HG03039 (cell line): ENCODE measurements around the gene CRIP1.

ENCODE experiments used
- ATAC-seq: cut with Tn5 transposase; IDR thresholded peaks from one replicate; pipeline ENCODE4 v1.9.1; 2021; ENCODE audit warnings: mild to moderate bottlenecking, moderate library complexity; ENCODE audit not compliant: unreplicated experiment

CRIP1 gene

DNA sequence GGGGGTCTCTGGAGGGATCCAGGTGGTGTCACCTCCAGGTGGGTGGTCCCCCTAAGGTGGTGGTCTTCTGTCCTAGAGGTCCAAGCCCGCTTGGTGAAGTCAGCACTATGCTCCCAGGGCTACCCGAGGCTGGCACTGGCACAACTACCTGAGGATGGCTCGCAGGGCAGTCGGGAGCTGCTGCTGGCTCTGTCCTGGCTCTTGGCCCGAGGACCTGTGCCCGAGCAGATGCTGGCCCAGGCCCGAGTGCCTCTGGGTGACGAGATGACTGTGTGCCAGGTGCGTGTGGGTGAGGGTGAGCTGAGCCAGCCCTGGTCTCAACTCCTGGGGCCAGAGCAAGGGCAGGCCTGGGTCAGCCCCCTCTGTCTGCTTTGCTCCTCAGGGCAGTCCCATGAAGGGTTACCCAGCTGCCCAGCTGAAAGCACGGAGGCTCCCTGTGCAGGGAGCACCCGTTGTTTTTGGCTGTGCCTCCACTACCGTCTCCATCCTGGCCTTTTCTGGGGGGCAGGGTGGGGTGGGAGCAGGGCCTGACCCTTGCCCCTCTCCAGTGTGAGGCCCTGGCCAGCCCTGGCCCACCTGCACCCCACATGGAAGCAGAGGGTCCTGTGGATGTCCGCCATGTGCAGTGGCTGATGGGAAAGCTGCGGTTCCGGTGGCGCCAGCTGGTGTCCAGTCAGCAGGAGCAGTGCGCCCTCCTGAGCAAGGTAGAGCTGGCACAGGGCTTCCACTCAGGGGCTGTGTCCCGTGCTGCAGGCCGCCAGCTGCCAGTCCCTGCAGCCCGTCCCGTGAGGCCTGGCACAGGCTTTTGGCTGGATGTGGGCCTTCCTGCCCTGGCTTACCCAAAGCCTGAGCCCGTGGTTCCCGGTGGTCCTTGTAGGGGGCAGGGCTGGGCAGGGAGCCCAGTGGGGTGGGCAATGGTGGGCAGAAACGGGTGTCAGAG, 5.6 kb downstream of the CRIP1 start:
- no peak for ATAC-seq

DNA sequence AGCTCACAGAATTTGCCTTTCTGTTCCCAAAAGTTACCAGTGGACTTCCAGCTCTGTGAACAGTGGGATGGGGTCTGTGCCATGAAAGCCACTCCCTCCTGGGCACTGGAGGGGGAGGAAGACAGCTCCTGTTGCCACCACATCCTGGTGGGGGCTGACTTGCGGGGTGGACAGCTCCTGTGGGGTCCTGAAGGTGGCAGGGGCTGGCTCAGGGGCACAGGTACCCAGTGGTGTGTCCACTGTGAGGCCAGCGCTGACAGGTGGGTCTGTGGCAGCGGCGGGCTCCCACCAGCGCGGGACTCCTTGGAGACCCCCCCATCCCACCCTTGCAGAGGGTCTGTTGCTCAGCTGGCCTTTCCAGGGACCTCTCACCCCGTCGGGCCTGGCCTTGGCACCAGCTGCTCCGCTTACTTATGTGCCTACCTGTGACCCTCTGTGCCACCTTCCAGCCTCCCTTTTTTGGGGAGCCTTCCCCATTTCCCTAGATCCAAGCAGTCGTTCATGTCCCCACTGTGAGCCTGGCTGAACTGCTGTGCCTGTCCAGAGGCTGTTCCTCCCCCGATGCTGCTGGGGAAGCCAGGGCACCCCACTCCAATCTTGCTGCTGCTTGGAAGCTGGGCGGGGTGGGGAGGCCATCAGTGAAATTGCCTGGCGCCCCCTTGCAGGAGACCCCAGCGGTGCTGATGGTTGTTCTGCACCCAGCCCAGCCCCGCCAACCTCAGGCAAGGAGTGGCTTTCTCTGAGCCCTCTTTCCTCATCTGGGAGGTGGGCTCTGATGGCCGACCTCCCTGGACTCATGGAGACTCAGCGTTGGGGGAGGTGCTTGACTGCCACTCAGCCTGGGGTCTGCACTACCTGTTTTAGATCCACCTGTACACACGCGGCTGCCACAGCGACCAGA, 6.5 kb downstream of the CRIP1 start:
- no peak for ATAC-seq

DNA sequence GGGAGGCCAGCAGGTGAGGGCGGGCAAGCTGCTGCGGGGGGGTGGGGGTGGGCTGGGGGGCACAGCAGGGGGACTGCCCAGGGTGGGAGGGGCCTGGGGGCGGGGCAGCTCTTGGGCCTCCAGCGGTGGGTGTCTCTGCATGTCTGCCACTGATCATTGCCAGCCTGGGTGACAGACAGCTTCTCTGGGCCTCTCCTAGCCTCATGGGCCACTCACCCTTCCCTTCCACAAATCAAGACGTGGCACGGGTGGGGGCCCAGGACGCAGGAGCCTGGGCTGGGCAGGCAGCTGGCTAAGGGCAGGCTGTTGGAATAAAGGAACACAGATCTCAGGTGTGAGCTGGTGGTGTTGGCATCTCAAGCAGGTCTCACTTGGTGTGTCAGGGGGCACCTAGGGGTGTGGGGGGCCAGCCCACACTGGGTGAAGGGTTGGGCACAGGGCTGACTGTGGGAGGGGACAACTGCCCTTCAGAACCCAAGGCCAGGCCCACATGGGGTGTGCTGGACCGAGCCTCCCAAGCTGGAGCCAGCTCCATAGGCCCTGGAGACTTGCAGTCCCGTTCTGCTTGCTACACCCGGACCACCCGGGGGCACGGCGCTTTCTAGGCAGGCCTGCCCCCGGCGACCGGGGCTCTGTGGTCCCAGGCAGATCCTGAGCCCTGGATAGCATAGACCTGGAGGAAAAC, 7.4 kb downstream of the CRIP1 start:
- no peak for ATAC-seq

DNA sequence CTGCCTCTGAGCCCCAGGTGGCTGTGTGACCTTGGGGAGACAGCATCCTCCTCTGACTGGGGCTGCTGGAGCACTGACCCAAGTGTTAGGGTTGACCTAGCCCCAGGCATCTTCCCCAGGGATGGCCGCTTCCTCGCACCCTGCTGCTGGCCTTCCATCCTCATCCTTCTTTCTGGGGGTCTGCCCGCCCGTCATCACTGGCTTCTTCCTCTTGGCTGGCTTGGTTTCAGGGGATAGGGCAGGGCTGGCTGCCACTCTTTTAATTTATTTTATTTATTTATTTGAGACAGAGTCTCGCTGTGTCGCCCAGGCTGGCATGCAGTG, 7.9 kb downstream of the CRIP1 start:
- ATAC-seq: no peak

DNA sequence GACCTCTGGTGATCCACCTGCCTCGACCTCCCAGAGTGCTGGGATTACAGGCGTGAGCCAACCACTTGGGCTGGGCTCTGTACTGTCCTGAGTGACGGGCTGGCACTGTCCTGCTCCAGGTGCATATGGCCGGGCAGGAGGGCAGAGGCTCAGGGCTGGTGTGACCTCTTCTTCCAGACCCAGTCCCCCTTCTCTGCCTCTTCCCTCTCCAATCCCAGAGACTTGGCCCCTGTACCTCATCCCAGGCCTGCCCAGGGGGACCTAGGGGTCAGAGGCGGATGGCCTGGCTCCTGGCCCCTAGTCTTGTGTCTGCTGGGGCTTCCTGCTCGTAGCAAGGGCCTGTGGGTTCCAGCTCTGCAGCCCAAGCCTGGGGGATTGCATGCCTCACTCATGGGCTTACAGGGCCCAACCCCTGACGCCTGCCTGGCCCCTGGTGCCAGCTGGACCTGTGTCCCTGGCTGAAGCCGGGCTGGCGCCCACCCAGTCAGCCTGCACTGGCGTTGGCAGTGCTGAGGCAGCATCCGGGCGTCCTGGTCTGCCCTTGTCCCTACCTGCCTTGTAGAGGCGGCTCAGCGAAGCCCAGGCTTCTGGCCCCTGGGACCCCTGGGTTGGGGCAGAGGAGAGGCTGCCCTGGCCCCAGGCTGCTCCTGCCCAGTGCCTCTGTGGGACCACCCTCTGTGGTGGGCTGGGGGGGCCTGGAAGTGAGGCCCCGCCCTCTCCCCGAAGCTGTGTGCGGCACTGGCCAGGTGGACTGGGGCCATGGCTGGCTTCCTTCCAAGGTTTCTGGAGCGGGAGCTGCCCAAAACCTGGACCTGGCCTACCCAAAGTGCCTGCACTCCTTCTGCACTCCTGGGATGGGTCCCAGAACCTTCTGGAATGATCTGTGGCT, 8.7 kb downstream of the CRIP1 start:
- no peak for ATAC-seq

DNA sequence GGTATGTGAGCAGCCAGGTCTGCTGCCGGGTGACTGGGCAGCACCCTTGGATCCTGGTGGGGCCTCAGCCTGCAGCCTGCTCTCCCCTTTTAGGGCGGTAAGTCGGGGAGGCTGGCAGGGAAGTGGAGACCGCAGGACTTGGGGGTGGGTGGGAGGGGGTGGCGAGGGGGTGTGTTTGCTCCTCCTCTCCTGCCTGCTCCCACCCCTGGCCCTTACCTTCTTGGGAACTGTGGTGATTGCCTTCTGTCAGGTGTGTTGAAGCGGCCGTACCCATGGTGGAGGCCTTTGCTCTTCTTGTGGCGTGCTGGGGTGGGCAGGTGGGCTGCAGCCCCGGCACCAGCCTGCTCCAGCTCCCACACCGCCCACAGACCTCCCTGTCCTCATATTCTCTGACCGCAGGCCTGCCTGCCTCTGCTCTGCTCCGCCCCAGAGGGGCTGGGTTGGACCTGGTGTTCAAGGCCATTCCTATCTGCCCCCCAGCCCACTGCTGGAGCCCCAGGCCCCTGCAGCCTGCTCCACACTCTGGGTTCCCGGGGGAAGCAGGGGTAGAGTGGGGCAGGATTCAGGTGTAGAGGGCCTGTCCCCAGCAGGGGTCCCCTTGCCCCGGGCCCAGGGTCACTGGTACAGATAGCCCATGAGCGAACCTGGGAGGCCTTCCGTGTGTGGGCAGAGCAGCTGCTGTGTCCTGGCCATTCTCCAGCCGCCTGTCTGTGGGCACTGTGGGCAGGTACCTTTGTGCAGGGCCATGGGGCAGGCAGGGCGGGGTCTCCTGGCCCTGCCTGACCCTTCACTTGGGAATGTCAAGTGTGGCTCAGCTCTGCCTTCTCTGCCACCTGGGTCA, 9.5 kb downstream of the CRIP1 start:
- no peak for ATAC-seq

- ATAC-seq: no peak
Observed at GRCh38 chr14:105496831-105497591, 10.3 kb downstream of the CRIP1 start.

- ATAC-seq: no peak
Observed at GRCh38 chr14:105497671-105498429, 11.2 kb downstream of the CRIP1 start.

DNA sequence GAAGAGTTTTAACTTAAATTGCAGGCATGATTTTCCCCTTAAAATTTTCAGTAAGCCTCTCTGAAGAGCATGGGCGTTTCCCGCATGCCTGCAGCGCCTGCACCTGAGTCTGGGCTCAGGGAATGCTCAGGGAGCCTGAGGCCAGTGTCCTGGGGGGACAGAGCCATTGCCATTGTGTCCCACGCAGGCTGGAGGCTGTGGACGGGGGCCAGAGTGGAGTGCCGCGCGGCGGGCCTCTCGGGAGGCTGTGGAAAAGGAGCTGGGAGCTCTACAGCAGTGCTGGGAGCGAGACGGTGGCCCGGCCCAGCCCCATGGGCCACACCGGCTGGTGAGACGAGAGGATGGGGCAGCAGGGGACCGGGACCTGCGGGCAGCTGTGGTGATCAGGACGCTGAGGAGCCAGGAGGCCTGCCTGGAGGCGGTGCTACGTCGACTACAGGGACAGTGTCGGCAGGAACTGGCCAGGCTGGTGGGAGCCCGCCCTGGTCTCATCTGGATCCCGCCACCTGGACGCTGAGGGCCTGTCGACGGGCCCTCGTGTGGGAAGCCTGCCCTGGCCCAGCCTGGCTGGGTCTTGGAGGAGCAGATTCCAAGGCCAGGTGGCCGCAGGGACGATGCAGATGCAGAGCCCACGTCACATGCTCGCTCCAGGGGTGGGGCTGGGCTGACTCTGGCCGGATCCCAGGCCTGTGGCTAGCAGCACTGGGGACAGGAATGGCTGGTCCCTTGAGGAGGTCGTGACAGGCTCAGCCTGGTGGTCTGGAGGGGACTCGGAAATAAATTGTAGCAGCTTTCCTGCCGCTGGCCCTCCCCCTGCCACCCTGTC, 12.0 kb downstream of the CRIP1 start:
- no peak for ATAC-seq

DNA sequence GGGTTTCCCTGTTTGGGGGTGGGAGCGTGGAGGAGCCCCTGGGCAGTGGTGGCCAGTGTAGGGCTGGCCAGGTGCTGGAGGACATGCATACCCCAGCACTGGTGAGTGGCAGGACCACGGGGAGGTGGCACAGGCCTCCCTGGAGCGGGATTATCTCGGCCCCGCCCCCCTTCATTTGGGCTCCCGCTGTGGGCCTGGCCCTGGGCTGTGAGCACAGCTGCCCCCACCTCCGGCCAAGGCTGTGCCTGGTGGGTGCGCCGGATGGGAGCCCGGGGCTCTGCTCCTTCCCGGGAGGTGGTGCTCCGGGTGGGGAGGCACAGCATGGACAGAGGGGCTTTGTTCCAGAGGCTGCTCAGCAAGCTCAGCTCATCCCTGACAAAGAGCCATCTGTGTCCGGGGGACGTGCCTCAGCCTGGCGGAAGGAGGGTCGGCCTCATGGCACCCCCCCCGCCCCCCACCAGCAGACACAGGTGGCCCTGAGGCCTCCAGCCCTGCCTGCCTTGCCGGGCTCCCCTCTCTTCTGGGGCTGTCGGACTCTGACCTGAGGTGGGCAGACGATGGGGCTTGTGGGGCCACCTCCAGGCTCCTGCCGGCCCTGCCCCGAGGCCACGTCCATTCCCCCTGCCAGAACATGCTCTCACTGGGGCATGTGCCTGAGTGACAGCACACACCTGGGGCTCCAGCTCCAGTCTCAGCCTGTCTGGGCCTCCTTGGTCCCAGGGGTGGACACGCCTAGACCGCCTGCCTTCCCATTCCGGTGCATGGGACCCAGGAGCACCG, 12.8 kb downstream of the CRIP1 start:
- no peak for ATAC-seq

- no peak for ATAC-seq
Observed at GRCh38 chr14:105500036-105500725, 13.5 kb downstream of the CRIP1 start.

GRCh38 chr14:105500726-105501101, 14.0 kb downstream of the CRIP1 start:
- no peak for ATAC-seq

DNA sequence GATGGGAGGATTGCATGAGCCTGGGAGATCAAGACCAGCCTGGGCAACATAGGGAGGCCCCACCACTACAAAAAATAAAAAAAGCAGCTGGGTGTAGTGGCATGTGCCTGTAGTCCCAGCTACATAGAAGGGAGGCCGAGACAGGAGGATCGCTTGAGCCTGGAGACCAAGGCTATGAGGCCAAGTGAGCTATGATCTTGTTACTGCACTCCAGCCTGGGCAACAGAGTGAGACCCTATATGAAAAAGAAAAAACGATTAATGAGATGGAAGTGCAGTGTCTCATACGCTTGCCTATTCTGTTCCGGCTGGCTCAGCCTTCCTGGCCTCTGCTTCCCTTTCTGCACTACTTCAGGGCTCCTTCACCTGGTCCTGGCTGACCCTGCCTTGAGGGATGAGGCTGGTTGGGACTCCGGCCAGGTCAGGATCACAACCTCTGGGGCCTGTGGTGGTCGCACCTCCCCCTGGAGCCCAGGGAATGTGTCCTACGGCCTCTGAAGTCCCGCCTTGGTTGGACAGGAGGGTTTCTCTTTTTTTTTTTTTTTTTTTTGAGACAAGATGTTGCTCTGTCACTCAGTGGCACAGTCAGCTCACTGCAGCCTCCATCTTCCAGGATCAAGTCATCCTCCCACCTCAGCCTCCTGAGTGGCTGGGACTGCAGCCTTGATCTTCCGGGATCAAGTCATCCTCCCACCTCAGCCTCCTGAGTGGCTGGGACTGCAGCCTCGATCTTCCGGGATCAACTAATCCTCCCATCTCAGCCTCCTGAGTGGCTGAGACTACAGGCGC, 15.0 kb downstream of the CRIP1 start:
- ATAC-seq: no peak

- ATAC-seq: no peak
Observed at GRCh38 chr14:105502446-105503295, 16.0 kb downstream of the CRIP1 start.
